ENCODE results near the gene FBXL22.
"Not testable (repeated sequence)": the region's sequence is repeated elsewhere in the genome, so short reads cannot be mapped to it uniquely, and the experiment has no call there.

The FBXL22 gene

DNA sequence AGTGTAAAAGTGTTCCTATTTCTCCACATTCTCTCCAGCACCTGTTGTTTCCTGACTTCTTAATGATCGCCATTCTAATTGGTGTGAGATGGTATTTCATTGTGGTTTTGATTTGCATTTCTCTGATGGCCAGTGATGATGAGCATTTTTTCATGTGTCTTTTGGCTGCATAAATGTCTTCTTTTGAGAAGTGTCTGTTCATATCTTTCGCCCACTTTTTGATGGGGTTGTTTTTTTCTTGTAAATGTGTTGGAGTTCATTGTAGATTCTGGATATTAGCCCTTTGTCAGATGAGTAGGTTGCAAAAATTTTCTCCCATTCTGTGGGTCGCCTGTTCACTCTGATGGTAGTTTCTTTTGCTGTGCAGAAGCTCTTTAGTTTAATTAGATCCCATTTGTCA is 20.4 kb downstream of the FBXL22 start:
- not testable (repeated sequence) for DNase-seq

DNA sequence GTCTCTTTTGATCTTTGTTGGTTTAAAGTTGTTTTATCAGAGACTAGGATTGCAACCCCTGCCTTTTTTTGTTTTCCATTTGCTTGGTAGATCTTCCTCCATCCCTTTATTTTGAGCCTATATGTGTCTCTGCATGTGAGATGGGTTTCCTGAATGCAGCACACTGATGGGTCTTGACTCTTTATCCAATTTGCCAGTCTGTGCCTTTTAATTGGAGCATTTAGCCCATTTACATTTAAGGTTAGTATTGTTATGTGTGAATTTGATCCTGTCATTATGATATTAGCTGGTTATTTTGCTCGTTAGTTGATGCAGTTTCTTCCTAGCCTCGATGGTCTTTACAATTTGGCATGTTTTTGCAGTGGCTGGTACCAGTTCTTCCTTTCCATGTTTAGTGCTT is 23.6 kb downstream of the FBXL22 start:
- not testable (repeated sequence) for DNase-seq

DNA sequence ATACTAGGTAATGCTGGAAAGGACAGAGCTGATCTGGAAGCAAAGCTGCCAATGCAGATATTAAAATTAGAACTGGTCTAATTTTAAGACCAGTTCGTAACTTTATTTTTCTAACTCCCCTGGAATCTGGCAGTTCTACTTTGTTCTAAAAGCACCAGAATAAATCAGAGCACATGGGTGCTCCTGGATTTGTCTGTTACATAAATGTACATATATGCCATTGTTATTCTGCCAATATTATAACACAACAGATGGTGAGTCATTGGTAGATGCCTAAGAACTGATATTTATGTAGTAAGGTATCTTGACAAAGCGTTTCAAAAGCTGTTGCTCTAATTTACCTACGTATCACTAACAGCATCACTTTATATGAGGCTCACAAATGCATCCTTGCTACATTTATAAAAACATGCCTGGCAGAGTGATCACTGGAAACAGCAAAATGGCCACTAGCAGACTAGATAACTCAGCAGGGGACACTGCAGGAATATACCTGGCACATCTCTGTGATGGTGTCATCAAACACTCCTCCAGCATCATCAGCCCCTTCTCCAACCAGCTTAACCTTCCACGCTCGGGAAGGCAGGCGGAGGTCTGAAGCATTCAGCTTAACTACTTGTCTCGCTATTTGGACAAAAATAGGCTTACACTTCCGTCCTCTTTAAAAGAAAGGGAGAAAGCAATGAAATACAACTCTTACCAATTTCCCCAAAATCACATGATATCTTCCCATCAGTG is 26.2 kb downstream of the FBXL22 start:
- no peak for DNase-seq

DNA sequence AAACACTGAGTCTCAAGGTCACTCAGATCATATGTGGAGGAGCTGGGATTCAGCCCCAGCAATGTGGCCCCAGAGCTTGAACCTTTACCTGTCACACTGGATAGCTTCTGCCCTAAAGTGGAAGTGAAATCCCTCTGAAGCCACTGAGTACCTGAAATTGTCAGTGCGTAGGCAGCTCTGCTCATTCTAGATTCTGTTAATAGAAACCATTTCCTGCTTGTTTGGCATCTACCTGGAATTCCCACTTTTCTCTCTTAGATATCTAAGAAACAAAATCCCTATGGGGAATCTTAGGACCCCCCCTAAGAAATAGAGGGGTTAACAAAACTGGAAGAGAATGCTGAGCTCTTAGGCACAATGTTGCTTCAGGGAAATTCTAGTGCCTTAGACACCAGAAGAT is 29.8 kb downstream of the FBXL22 start:
- no peak for DNase-seq

DNA sequence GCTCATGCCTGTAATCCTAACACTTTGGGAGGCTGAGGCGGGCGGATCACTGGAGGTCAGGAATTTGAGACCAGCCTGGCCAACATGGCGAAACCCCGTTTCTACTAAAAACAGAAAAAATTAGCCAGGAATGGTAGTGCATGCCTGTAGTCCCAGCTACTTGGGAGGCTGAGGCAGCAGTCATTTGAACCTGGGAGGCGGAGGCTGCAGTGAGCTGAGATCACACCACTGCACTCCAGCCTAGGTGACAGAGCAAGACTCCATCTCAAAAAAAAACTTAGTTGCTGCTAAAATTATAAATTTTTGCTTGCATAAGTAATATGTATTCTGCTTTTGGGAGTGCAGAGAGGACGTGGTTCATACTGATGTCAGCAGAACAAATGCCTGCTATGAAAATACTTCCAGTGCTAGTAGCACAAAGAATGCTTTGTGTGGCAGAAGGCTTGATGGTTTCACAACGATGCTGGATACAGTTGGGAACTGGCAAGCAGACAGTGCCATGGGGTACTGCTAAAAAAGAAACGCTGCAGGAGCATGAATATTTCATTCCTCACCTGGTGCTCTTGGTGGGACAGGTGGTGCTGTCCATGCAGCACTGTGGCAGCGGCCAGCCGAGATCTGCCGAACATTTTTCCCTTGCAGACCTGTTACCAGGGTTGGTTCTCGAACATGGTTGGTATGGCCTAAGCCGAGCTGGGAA is 31.1 kb downstream of the FBXL22 start:
- DNase-seq = no peak

DNA sequence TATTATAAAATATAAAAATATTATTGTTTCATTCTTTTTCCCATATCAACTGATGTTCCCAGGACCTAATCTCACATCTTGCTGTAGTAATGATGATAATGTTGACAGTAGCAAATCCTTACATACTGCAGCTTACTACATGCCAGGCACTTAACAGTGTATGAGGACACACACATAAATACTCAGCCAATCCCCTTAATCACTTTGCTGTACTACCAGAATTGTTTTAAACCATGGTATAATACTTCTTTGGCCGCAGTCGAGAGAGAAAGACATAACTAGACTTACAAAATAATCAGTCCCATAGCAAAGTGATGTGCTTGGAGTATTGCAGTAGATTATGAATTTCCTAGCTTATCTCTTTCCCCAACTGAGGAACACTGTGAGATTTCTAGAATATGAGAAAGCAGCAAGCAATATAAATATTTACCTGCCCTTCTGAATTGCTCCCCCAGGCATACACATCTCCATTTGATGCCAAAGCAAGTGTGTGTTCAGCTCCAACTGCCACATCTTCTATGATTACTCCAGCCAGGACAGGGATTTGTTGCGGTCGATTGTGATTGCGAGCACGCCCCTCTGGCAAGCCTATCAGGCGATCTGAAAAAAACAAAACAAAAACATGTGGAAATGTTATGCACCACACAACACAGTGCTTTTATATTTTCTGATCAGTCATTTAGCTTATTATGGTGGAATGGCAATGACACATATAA is 33.0 kb downstream of the FBXL22 start:
- no peak for DNase-seq

DNA sequence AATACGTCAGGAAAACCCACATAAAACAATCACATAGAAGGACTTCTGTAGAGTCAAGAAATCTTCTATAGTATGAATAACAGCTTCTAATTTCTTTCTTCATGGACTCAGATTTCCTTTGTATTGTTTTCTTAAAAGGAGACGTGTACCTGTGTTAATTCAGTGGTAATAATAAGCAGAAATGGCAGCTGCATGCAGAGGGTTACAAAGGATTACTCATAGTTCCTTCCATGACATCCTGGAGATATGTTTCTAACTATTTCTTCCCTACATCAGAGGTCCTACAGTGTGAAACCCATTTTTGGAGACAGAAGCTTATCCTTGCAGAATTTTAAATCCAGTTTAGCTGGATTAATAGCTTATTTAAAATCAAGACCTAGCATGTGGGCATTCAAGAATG is 36.1 kb downstream of the FBXL22 start:
- no peak for DNase-seq

DNA sequence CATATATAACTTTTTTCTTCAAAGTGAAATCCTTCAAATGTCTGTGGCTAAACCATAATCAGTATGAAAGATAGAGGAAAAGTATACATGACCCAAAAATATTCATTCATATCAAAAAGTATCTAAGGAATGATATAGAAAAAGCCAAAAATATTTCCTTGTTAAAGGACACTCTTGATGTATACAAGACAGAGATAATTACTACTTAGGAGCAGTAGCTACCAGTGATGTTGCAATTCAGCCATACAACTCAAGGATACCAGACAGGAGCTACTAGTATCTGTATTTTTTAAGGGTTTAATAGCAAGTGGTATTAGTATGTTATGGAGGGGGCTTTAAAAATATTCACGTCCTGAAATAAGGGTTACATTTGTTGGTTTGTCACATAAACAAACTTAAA is 37.0 kb downstream of the FBXL22 start:
- DNase-seq = no peak

DNA sequence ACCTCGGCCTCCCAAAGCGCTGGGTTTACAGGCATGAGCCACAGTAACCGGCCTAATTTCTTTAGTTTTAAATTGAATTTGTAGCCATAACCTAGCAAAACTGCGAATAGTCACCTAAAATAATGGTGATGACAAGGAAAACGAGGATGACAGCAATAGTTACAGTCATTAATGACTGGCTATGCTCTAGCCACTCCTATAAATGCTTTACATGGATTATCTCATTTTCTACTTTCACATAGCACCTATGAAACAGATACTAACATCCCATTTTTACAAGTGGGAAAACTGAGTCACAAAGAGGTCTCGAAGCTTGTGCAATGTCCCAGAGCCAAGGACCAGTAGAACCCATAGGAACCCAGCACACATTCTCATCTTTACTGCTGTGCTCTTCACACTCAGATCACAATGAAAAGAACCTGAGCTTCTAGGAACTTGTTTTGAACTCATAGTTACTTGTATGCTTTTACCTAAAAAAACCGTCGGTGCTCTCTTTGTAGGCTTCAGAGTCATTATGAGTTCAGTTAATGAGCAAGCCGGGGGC is 39.4 kb downstream of the FBXL22 start:
- no peak for DNase-seq

DNA sequence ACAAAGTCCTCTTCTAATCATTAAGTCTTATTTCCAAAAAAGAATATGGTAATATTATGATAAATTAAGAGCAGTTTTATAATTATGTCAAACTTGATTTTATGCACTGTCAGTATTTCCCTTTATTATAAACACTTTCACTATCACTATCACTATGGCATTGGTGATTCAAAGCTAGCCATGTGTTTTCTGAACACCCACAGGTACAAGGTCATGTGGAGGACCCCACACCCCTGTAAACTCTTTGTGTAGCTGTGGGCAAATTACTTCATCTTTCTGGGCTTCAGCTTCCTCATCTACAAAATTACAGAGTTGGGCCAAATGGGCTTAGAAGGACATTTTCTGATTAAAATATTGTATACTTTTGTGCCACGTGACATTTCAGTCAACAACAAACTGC is 41.7 kb downstream of the FBXL22 start:
- DNase-seq = no peak

DNA sequence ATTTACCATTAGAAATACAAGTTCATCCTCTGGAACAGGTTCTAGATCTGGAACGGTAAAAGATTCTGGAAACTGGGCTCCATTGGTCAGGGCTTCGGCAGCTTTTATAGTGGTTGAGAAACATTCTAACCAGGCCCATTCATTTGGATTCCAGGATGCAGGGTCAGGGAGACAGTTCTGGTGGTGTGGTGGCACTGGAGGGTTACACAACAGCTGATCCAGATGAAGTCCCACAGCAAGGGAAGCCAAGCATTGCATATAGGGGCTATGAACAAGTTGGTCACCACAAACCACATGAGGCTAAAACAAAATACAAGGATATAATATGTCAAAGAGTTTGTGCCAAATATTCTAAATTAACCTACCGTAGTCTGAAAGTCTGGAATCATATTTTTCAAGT is 43.0 kb downstream of the FBXL22 start:
- no peak for DNase-seq
